Nephron (organoid): Measurements from ENCODE around the gene POMGNT1.

Experiments used
- H3K27ac Mint-ChIP-seq, 3 experiments: 2 replicates each; pipeline ENCODE4 v1.8.0; 2020; ENCODE audit warnings: mixed read lengths in 3 of 3, mild to moderate bottlenecking in 2 of 3, moderate library complexity in 1 of 3
- H3K27me3 Mint-ChIP-seq: 2 replicates; pipeline ENCODE4 v1.8.0; 2021; ENCODE audit warnings: low read depth, mild to moderate bottlenecking, moderate library complexity, mixed read lengths
- H3K36me3 Mint-ChIP-seq: 2 replicates; pipeline ENCODE4 v1.8.0; 2020; ENCODE audit warnings: low read depth, mixed read lengths
- H3K4me1 Mint-ChIP-seq: 2 replicates; pipeline ENCODE4 v1.8.0; 2020; ENCODE audit warnings: mixed read lengths
- H3K4me3 Mint-ChIP-seq, 3 experiments: 2 replicates each; pipeline ENCODE4 v1.8.0; 2020; ENCODE audit warnings: mild to moderate bottlenecking in 3 of 3, mixed read lengths in 3 of 3, moderate library complexity in 2 of 3
- H3K9me3 Mint-ChIP-seq: 2 replicates; pipeline ENCODE4 v1.8.0; 2020; ENCODE audit warnings: mixed read lengths
- TF ChIP-seq, protein P1 (sequence below), 3 experiments: fragments of 200-600 bp; sonication (generic); IDR thresholded peaks; one replicate each; pipeline ENCODE4 v1.5.0; 2021; ENCODE audit warnings: antibody characterized with exemption in 3 of 3; ENCODE audit not compliant: unreplicated experiment in 3 of 3

Gene POMGNT1

DNA sequence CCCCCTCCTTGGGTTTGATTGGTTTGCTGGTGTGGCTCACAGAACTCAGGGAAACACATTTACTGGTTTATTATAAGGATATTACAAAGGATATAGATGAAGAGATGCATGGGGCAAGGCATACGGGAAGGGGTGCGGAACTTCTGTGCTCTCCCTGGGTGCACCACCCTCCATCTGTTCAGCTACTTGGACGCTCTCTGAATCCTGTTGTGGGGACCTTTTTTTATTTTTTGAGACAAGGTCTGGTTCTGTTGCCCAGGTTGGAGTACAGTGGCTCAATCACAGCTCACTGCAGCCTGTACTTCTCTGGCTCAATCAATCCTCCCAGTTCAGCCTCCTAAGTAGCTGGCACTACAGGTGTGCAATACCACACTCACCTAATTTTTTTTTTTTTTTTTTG is 12.3 kb upstream of the POMGNT1 start:
- no peaks in the 10 kb centered on the region for H3K27me3 Mint-ChIP-seq
- H3K4me3 Mint-ChIP-seq = no peak overlapping the region
- H3K9me3 Mint-ChIP-seq = peaks cover 2% of the 10 kb centered on the region

GRCh38 chr1:46206399-46206798 is 8.2 kb upstream of the POMGNT1 start:
- Mint-ChIP-seq H3K4me1 (peaks cover 16% of the 10 kb centered on the region), H3K9me3 (no peaks in the 10 kb centered on the region), H3K27ac (no peak overlapping the region), H3K4me3 (peak overlapping the region in 1 of 3 experiments; percentile 26), H3K27me3 (peaks cover 16% of the 10 kb centered on the region), H3K36me3 (no peaks in the 10 kb centered on the region)
- TF ChIP-seq, protein P1, sequence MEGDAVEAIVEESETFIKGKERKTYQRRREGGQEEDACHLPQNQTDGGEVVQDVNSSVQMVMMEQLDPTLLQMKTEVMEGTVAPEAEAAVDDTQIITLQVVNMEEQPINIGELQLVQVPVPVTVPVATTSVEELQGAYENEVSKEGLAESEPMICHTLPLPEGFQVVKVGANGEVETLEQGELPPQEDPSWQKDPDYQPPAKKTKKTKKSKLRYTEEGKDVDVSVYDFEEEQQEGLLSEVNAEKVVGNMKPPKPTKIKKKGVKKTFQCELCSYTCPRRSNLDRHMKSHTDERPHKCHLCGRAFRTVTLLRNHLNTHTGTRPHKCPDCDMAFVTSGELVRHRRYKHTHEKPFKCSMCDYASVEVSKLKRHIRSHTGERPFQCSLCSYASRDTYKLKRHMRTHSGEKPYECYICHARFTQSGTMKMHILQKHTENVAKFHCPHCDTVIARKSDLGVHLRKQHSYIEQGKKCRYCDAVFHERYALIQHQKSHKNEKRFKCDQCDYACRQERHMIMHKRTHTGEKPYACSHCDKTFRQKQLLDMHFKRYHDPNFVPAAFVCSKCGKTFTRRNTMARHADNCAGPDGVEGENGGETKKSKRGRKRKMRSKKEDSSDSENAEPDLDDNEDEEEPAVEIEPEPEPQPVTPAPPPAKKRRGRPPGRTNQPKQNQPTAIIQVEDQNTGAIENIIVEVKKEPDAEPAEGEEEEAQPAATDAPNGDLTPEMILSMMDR (IDR thresholded peaks at IDR 0.05; ENCODE audit: unreplicated experiment in 3 of 3) = no peak

More for the DNA sequence above, 12.3 kb upstream of the POMGNT1 start:
- Mint-ChIP-seq H3K4me1 (no peaks in the 10 kb centered on the region), H3K36me3 (no peaks in the 10 kb centered on the region), H3K27ac (no peak overlapping the region)
- TF ChIP-seq, protein P1 (IDR thresholded peaks at IDR 0.05; ENCODE audit: unreplicated experiment in 3 of 3) = no peak

DNA sequence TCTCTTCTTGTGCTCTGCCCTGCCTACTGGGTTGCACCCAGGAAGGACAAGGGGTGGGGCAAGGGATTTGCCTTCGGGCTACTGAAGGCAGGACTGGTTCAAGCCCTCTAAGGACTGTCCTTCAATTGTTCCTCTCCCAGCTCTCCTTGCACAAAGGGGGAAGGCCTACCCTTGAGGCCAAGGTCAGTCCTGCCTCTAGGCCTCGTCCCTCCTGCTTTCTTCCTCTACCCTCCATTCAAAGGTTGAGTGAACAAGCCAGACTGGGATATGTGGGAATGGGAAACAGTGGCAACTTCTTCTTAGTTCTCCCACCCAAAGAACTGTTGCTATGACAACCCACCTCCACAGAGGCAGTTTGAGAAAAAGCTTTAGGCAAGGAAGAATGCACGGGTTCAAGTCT is 7.6 kb upstream of the POMGNT1 start:
- Mint-ChIP-seq H3K4me1 (peaks cover 16% of the 10 kb centered on the region), H3K27me3 (peaks cover 16% of the 10 kb centered on the region)

DNA sequence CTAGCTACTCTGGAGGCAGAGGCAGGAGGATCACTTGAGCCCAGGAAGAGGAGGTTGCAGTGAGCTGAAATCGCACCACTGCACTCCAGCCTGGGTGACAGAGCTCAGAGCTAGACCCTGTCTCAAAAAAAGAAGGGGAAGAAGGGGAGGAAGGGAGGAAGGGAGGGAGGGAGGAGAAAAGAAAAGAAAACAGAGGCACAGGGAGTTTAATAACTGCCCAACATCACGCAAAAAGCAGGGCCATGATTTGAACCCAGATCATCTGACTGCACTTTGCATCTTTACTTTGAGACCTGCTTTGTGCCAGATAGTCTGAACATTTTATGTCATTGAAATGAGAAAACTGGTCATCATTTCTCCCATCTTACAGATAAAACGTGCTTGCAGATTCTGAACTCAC is 6.9 kb upstream of the POMGNT1 start:
- H3K27ac Mint-ChIP-seq = peak overlapping the region in 1 of 3 experiments; percentile 28
- peak overlapping the region; percentile 49 to 94 (median 51) for H3K4me3 Mint-ChIP-seq
- no peaks in the 10 kb centered on the region for H3K36me3 Mint-ChIP-seq
- H3K27me3 Mint-ChIP-seq = peaks cover 16% of the 10 kb centered on the region
- H3K4me1 Mint-ChIP-seq = peaks cover 20% of the 10 kb centered on the region
- no peaks in the 10 kb centered on the region for H3K9me3 Mint-ChIP-seq
- TF ChIP-seq, protein P1 (IDR thresholded peaks at IDR 0.05; ENCODE audit: unreplicated experiment in 3 of 3) = no peak

More for the DNA sequence above, 7.6 kb upstream of the POMGNT1 start:
- H3K27ac Mint-ChIP-seq = peak overlapping the region in 1 of 3 experiments; percentile 28
- TF ChIP-seq, protein P1 (IDR thresholded peaks at IDR 0.05; ENCODE audit: unreplicated experiment in 3 of 3) = no peak
- H3K9me3 Mint-ChIP-seq = no peaks in the 10 kb centered on the region
- no peaks in the 10 kb centered on the region for H3K36me3 Mint-ChIP-seq
- peak overlapping the region; percentile 34 to 51 (median 49) for H3K4me3 Mint-ChIP-seq

GRCh38 chr1:46204406-46204742 is 6.1 kb upstream of the POMGNT1 start:
- peak overlapping the region; percentile 93 to 96 (median 94) for H3K4me3 Mint-ChIP-seq
- peaks cover 23% of the 10 kb centered on the region for H3K4me1 Mint-ChIP-seq
- peak overlapping the region; percentile 4 to 72 (median 36) for H3K27ac Mint-ChIP-seq
- TF ChIP-seq, protein P1 (IDR thresholded peaks at IDR 0.05; ENCODE audit: unreplicated experiment in 3 of 3) = no peak
- no peaks in the 10 kb centered on the region for H3K36me3 Mint-ChIP-seq
- no peaks in the 10 kb centered on the region for H3K9me3 Mint-ChIP-seq
- peaks cover 16% of the 10 kb centered on the region for H3K27me3 Mint-ChIP-seq

- peaks cover 26% of the 10 kb centered on the region for H3K4me1 Mint-ChIP-seq
- H3K9me3 Mint-ChIP-seq = no peaks in the 10 kb centered on the region
These were observed 5.6 kb upstream of the POMGNT1 start for GRCh38 chr1:46203738-46204405.

More at GRCh38 chr1:46203738-46204405, 5.6 kb upstream of the POMGNT1 start:
- no peaks in the 10 kb centered on the region for H3K36me3 Mint-ChIP-seq
- H3K27ac Mint-ChIP-seq = peak overlapping the region; percentile 4 to 72 (median 36)
- peaks cover 16% of the 10 kb centered on the region for H3K27me3 Mint-ChIP-seq
- TF ChIP-seq, protein P1 (IDR thresholded peaks at IDR 0.05; ENCODE audit: unreplicated experiment in 3 of 3) = no peak
- H3K4me3 Mint-ChIP-seq = peak overlapping the region; percentile 93 to 96 (median 94)
